HG02678 (cell line): Measurements from ENCODE around the gene TXNRD1.

Experiments used
- ATAC-seq: cut with Tn5 transposase; IDR thresholded peaks from one replicate; pipeline ENCODE4 v1.9.1; 2021; ENCODE audit warnings: mild to moderate bottlenecking, moderate library complexity; ENCODE audit not compliant: unreplicated experiment

TXNRD1 gene

GRCh38 chr12:104345234-104346066 is 129.9 kb downstream of the TXNRD1 start:
- no peak for ATAC-seq

- no peak for ATAC-seq
Measured at GRCh38 chr12:104347374-104348075, 131.9 kb downstream of the TXNRD1 start.

- ATAC-seq: no peak
Measured at GRCh38 chr12:104348283-104348993, 132.9 kb downstream of the TXNRD1 start.

- ATAC-seq: no peak
Measured at GRCh38 chr12:104348994-104349494, 133.5 kb downstream of the TXNRD1 start.

- no peak for ATAC-seq
Measured at GRCh38 chr12:104350211-104351056, 134.9 kb downstream of the TXNRD1 start.

GRCh38 chr12:104351057-104351983 is 135.7 kb downstream of the TXNRD1 start:
- ATAC-seq: no peak

GRCh38 chr12:104352106-104352713 is 136.6 kb downstream of the TXNRD1 start:
- no peak for ATAC-seq

GRCh38 chr12:104353012-104353981 is 137.7 kb downstream of the TXNRD1 start:
- ATAC-seq: no peak

GRCh38 chr12:104354167-104354867 is 138.7 kb downstream of the TXNRD1 start:
- no peak for ATAC-seq

GRCh38 chr12:104354868-104355570 is 139.4 kb downstream of the TXNRD1 start:
- ATAC-seq: no peak

GRCh38 chr12:104355630-104356029 is 140.1 kb downstream of the TXNRD1 start:
- no peak for ATAC-seq

GRCh38 chr12:104356231-104357115 is 140.9 kb downstream of the TXNRD1 start:
- ATAC-seq: no peak

GRCh38 chr12:104357421-104357952 is 141.9 kb downstream of the TXNRD1 start:
- ATAC-seq: no peak

- ATAC-seq: peak; percentile 83
Measured at GRCh38 chr12:104358353-104359003, 142.9 kb downstream of the TXNRD1 start.

- ATAC-seq: no peak
Measured at GRCh38 chr12:104359216-104359615, 143.6 kb downstream of the TXNRD1 start.
